Measurements from ENCODE around the gene FANCC.

Gene FANCC

GRCh38 chr9:95185956-95186355 is 131.6 kb downstream of the FANCC start:
- DNase-seq, result no peak

- DNase-seq, result peak; percentile 45
Observed at GRCh38 chr9:95182854-95183563, 134.5 kb downstream of the FANCC start.

- DNase-seq, result no peak
Observed at GRCh38 chr9:95181835-95182234, 135.7 kb downstream of the FANCC start.

- peak; percentile 42 for DNase-seq
Observed at GRCh38 chr9:95181226-95181818, 136.2 kb downstream of the FANCC start.

- DNase-seq, result no peak
Observed at GRCh38 chr9:95177617-95178016, 139.9 kb downstream of the FANCC start.

GRCh38 chr9:95176755-95177319 is 140.7 kb downstream of the FANCC start:
- no peak for DNase-seq

GRCh38 chr9:95175523-95175922 is 142.0 kb downstream of the FANCC start:
- no peak for DNase-seq

- no peak for DNase-seq
Observed at GRCh38 chr9:95174038-95174437, 143.5 kb downstream of the FANCC start.

GRCh38 chr9:95171596-95171995 is 145.9 kb downstream of the FANCC start:
- no peak for DNase-seq

GRCh38 chr9:95171001-95171400 is 146.5 kb downstream of the FANCC start:
- peak; percentile 74 for DNase-seq

GRCh38 chr9:95167998-95168397 is 149.5 kb downstream of the FANCC start:
- peak; percentile 74 for DNase-seq

GRCh38 chr9:95165004-95165403 is 152.5 kb downstream of the FANCC start:
- DNase-seq, result no peak

GRCh38 chr9:95157481-95158151 is 159.9 kb downstream of the FANCC start:
- peak; percentile 63 for DNase-seq

- no peak for DNase-seq
Observed at GRCh38 chr9:95156074-95156473, 161.4 kb downstream of the FANCC start.

GRCh38 chr9:95155220-95155619 is 162.3 kb downstream of the FANCC start:
- no peak for DNase-seq

GRCh38 chr9:95150903-95151302 is 166.6 kb downstream of the FANCC start:
- DNase-seq, result no peak

GRCh38 chr9:95148208-95148520 is 169.3 kb downstream of the FANCC start:
- DNase-seq, result no peak

- DNase-seq, result peak; percentile 15
Observed at GRCh38 chr9:95147452-95148207, 169.9 kb downstream of the FANCC start.

- DNase-seq, result peak; percentile 43
Observed at GRCh38 chr9:95143591-95144561, 173.6 kb downstream of the FANCC start.

- DNase-seq, result no peak
Observed at GRCh38 chr9:95142728-95143127, 174.8 kb downstream of the FANCC start.

- DNase-seq, result no peak
Observed at GRCh38 chr9:95142315-95142714, 175.2 kb downstream of the FANCC start.

GRCh38 chr9:95140821-95141220 is 176.7 kb downstream of the FANCC start:
- DNase-seq, result no peak
